H9 (cell line): ENCODE results near the gene WBP1L. TPM values are rescaled to one million over a fixed set of nuclear protein-coding genes. Genes with fewer than 3 reads are reported as not detected.

ENCODE experiments used
- DNase-seq: peaks from one replicate; pipeline ENCODE4 v3.0.0-alpha.2; 2017
- H2AFZ ChIP-seq: one replicate; pipeline ENCODE4 v1.6.1; 2013; ENCODE audit warnings: mild to moderate bottlenecking, low read length, control low read depth, moderate library complexity
- H2AK5ac ChIP-seq: 2 replicates; pipeline ENCODE4 v1.6.1; 2013; ENCODE audit warnings: low read length, control low read depth, mixed read lengths; ENCODE audit not compliant: insufficient read length
- H2BK120ac ChIP-seq: one replicate; pipeline ENCODE4 v1.6.1; 2013; ENCODE audit warnings: low read depth, mild to moderate bottlenecking, low read length, control low read depth, inconsistent platforms; ENCODE audit not compliant: poor library complexity, severe bottlenecking
- H2BK12ac ChIP-seq: 2 replicates; pipeline ENCODE4 v1.6.1; 2013; ENCODE audit warnings: low read length, control low read depth, mixed read lengths, low read depth; ENCODE audit not compliant: insufficient read length
- H2BK15ac ChIP-seq: 2 replicates; pipeline ENCODE4 v1.6.1; 2013; ENCODE audit warnings: low read depth, low read length, control low read depth
- H2BK20ac ChIP-seq: one replicate; pipeline ENCODE4 v1.6.1; 2013; ENCODE audit warnings: low read depth, mild to moderate bottlenecking, low read length, control low read depth, inconsistent platforms; ENCODE audit not compliant: poor library complexity, severe bottlenecking
- H2BK5ac ChIP-seq: 2 replicates; pipeline ENCODE4 v1.6.1; 2013; ENCODE audit warnings: low read length, control low read depth, mixed read lengths; ENCODE audit not compliant: insufficient read length
- H3K14ac ChIP-seq: 2 replicates; pipeline ENCODE4 v1.6.1; 2013; ENCODE audit warnings: low read length, control low read depth; ENCODE audit not compliant: insufficient read depth
- H3K18ac ChIP-seq: 2 replicates; pipeline ENCODE4 v1.6.1; 2013; ENCODE audit warnings: low read depth, mild to moderate bottlenecking, mixed read lengths, low read length, control low read depth; ENCODE audit not compliant: insufficient read length
- H3K23ac ChIP-seq: 2 replicates; pipeline ENCODE4 v1.6.1; 2013; ENCODE audit warnings: low read length, control low read depth, mixed read lengths, low read depth; ENCODE audit not compliant: insufficient read length
- H3K23me2 ChIP-seq: 2 replicates; pipeline ENCODE4 v1.6.1; 2013; ENCODE audit warnings: low read depth, mild to moderate bottlenecking, mixed read lengths, low read length, control low read depth; ENCODE audit not compliant: insufficient read length, poor library complexity, severe bottlenecking
- H3K27ac ChIP-seq: 2 replicates; pipeline ENCODE4 v1.5.1; 2013; ENCODE audit warnings: low read length, control low read depth, mixed read lengths, low read depth; ENCODE audit not compliant: insufficient read length
- H3K27me3 ChIP-seq: 2 replicates; pipeline ENCODE4 v1.6.1; 2013; ENCODE audit warnings: low read length, control low read depth, inconsistent platforms; ENCODE audit not compliant: insufficient read depth
- H3K4ac ChIP-seq: 2 replicates; pipeline ENCODE4 v1.6.1; 2013; ENCODE audit warnings: low read depth, mild to moderate bottlenecking, control low read depth, inconsistent platforms, low read length, moderate library complexity
- H3K4me1 ChIP-seq: 2 replicates; pipeline ENCODE4 v1.6.1; 2013; ENCODE audit warnings: low read length, control low read depth, inconsistent platforms; ENCODE audit not compliant: insufficient read depth
- H3K4me2 ChIP-seq: 2 replicates; pipeline ENCODE4 v1.6.1; 2013; ENCODE audit warnings: low read length, control low read depth, mixed read lengths; ENCODE audit not compliant: insufficient read length, insufficient read depth
- H3K56ac ChIP-seq: 2 replicates; pipeline ENCODE4 v1.6.1; 2013; ENCODE audit warnings: low read depth, mild to moderate bottlenecking, mixed read lengths, low read length, control low read depth; ENCODE audit not compliant: insufficient read length
- H3K79me1 ChIP-seq: 2 replicates; pipeline ENCODE4 v1.6.1; 2013; ENCODE audit warnings: low read depth, mild to moderate bottlenecking, moderate library complexity, low read length, control low read depth, inconsistent platforms; ENCODE audit not compliant: insufficient read depth, poor library complexity, severe bottlenecking
- H3K79me2 ChIP-seq: 2 replicates; pipeline ENCODE4 v1.6.1; 2013; ENCODE audit warnings: low read length, control low read depth, inconsistent platforms; ENCODE audit not compliant: insufficient read depth
- H3K9ac ChIP-seq: 2 replicates; pipeline ENCODE4 v1.6.1; 2013; ENCODE audit warnings: low read length, control low read depth, mixed read lengths; ENCODE audit not compliant: insufficient read length; ENCODE audit errors: extremely low read depth
- H3K9me3 ChIP-seq: one replicate; pipeline ENCODE4 v1.6.1; 2013; ENCODE audit warnings: low read depth, low read length, inconsistent platforms; ENCODE audit not compliant: control insufficient read depth
- H3T11ph ChIP-seq: one replicate; pipeline ENCODE4 v1.6.1; 2013; ENCODE audit warnings: mild to moderate bottlenecking, low read length, control low read depth, inconsistent platforms
- H4K20me1 ChIP-seq: one replicate; pipeline ENCODE4 v1.6.1; 2013; ENCODE audit not compliant: control insufficient read depth, insufficient read length, insufficient read depth
- H4K5ac ChIP-seq: 2 replicates; pipeline ENCODE4 v1.6.1; 2013; ENCODE audit warnings: low read depth, mild to moderate bottlenecking, mixed read lengths, low read length, control low read depth; ENCODE audit not compliant: insufficient read length
- H4K8ac ChIP-seq: replicated peaks from 2 replicates; pipeline ENCODE4 v1.6.1; 2013; ENCODE audit warnings: low read length, control low read depth, mixed read lengths, low read depth; ENCODE audit not compliant: insufficient read length
- H4K91ac ChIP-seq: 2 replicates; pipeline ENCODE4 v1.6.1; 2013; ENCODE audit warnings: low read depth, mild to moderate bottlenecking, moderate library complexity, mixed read lengths, low read length, control low read depth; ENCODE audit not compliant: insufficient read length
- H3K27ac Mint-ChIP-seq, 3 experiments: 2 replicates in 2 of 3; 3 replicates in 1 of 3; pipeline ENCODE4 v1.8.0; 2020 to 2021; ENCODE audit warnings: mixed read lengths in 3 of 3, mild to moderate bottlenecking in 1 of 3, moderate library complexity in 1 of 3
- H3K27me3 Mint-ChIP-seq: 2 replicates; pipeline ENCODE4 v1.8.0; 2021; ENCODE audit warnings: low read depth, mild to moderate bottlenecking, moderate library complexity, mixed read lengths
- H3K36me3 Mint-ChIP-seq, 3 experiments: 2 replicates in 2 of 3; 3 replicates in 1 of 3; pipeline ENCODE4 v1.8.0; 2020 to 2021; ENCODE audit warnings: low read depth in 3 of 3, mixed read lengths in 3 of 3; ENCODE audit not compliant: insufficient read depth in 1 of 3
- H3K4me1 Mint-ChIP-seq, 2 experiments: 2 replicates each; pipeline ENCODE4 v1.8.0; 2020; ENCODE audit warnings: mixed read lengths in 2 of 2
- H3K4me3 Mint-ChIP-seq, 2 experiments: 2 replicates in 1 of 2; 3 replicates in 1 of 2; pipeline ENCODE4 v1.8.0; 2020 to 2021; ENCODE audit warnings: mild to moderate bottlenecking in 2 of 2, mixed read lengths in 2 of 2, moderate library complexity in 1 of 2
- H3K9me3 Mint-ChIP-seq, 2 experiments: 2 replicates in 1 of 2; 3 replicates in 1 of 2; pipeline ENCODE4 v1.8.0; 2020; ENCODE audit warnings: mild to moderate bottlenecking in 2 of 2, mixed read lengths in 2 of 2, moderate library complexity in 1 of 2
- CTCF ChIP-seq: fragments of 200-600 bp; sonication (generic); conservative IDR thresholded peaks from 3 replicates; pipeline ENCODE4 v1.8.0; 2021; ENCODE audit warnings: antibody characterized with exemption, mild to moderate bottlenecking
- WGBS: extraction: QIAGEN DNeasy Blood & Tissue Kit; methylation state at CpG from one replicate; pipeline ENCODE4 v1.1.7; 2013; ENCODE audit warnings: missing lambda C conversion rate, low lambda C conversion rate, mixed read lengths; ENCODE audit not compliant: insufficient read length; ENCODE audit errors: extremely low coverage; 5-methylcytosine and 5-hydroxymethylcytosine counted together
- total RNA-seq: library from RNA; stranded (reverse); gene quantifications from 2 replicates; pipeline ENCODE4 v1.2.1, GENCODE V29; 2021

Gene WBP1L
- total RNA-seq, 1 experiment from 2014 or later: 23.8 TPM

- H3K4me1 Mint-ChIP-seq: no peaks in the 10 kb centered on the region
Observed at GRCh38 chr10:102767428-102768160, 23.8 kb downstream of the WBP1L start.

More at GRCh38 chr10:102767428-102768160, 23.8 kb downstream of the WBP1L start:
- Histone ChIP-seq H3K79me2 (peaks cover 2% of the 10 kb centered on the region; the same call in 1 of the 2 replicates), H3K9me3 (no peaks in the 10 kb centered on the region), H3K56ac (no peak overlapping the region), H2BK20ac (no peak overlapping the region), H2BK15ac (no peak overlapping the region), H2BK120ac (no peak overlapping the region), H4K20me1 (no peaks in the 10 kb centered on the region), H4K5ac (no peak overlapping the region), H2BK5ac (no peak overlapping the region), H2BK12ac (no peak overlapping the region), H3K14ac (no peak overlapping the region), H3K4ac (no peak overlapping the region), H4K8ac (no peak overlapping the region), H3K79me1 (no peaks in the 10 kb centered on the region), H3K18ac (no peak overlapping the region), H4K91ac (no peak overlapping the region), H2AK5ac (no peak overlapping the region), H3K27me3 (no peaks in the 10 kb centered on the region; the same call in 1 of the 2 replicates), H3K9ac (no peak overlapping the region), H3K4me1 (no peaks in the 10 kb centered on the region), H3T11ph (no peak overlapping the region), H3K23ac (no peak overlapping the region), H2AFZ (no peak overlapping the region), H3K4me2 (no peak overlapping the region), H3K27ac (no peak overlapping the region), H3K23me2 (no peaks in the 10 kb centered on the region)
- no CpG with 5 or more reads among the region's 9 CpGs for WGBS
- no peak overlapping the region; a peak in 1 of 7 replicates for H3K27ac Mint-ChIP-seq
- no peaks in the 10 kb centered on the region for H3K9me3 Mint-ChIP-seq
- no peak for DNase-seq
- H3K4me3 Mint-ChIP-seq: no peak overlapping the region
- H3K36me3 Mint-ChIP-seq: peaks cover 0 to 5% (median 0%) of the 10 kb centered on the region in 3 experiments; a peak in 1 of 7 replicates
- no peak for TF ChIP-seq CTCF
- no peaks in the 10 kb centered on the region for H3K27me3 Mint-ChIP-seq
